Stimulated activated CD8-positive, alpha-beta memory T cell treated with anti-CD3 and anti-CD28 coated beads, Interleukin-7, amount 100 ng/mL, for 24 hours (primary cell): ENCODE results near the gene ARMC12.

Experiments
- DNase-seq: peaks from one replicate; pipeline ENCODE4 v3.0.0-alpha.2; 2020; ENCODE audit warnings: low read depth

Gene ARMC12

GRCh38 chr6:35735452-35735851 is 1.4 kb upstream of the ARMC12 start:
- DNase-seq: no peak

- peak; percentile 75 for DNase-seq
Observed at GRCh38 chr6:35736253-35736894, 458 bp upstream of the ARMC12 start.

- no peak for DNase-seq
Observed at GRCh38 chr6:35737413-35738211, 780 bp downstream of the ARMC12 start.

GRCh38 chr6:35739645-35740524 is 3.1 kb downstream of the ARMC12 start:
- no peak for DNase-seq

GRCh38 chr6:35742842-35743241 is 6.0 kb downstream of the ARMC12 start:
- DNase-seq: no peak

- DNase-seq: no peak
Observed at GRCh38 chr6:35745509-35745908, 8.7 kb downstream of the ARMC12 start.

GRCh38 chr6:35746516-35746915 is 9.7 kb downstream of the ARMC12 start:
- no peak for DNase-seq

- DNase-seq: no peak
Observed at GRCh38 chr6:35747877-35748276, 11.0 kb downstream of the ARMC12 start.

GRCh38 chr6:35750557-35750956 is 13.7 kb downstream of the ARMC12 start:
- DNase-seq: no peak

- DNase-seq: no peak
Observed at GRCh38 chr6:35751594-35751993, 14.8 kb downstream of the ARMC12 start.

- DNase-seq: no peak
Observed at GRCh38 chr6:35752330-35752729, 15.5 kb downstream of the ARMC12 start.

GRCh38 chr6:35754452-35755277 is 17.8 kb downstream of the ARMC12 start:
- no peak for DNase-seq

- no peak for DNase-seq
Observed at GRCh38 chr6:35755278-35755924, 18.6 kb downstream of the ARMC12 start.

- DNase-seq: no peak
Observed at GRCh38 chr6:35757456-35758123, 20.8 kb downstream of the ARMC12 start.

GRCh38 chr6:35759426-35759825 is 22.6 kb downstream of the ARMC12 start:
- no peak for DNase-seq

- DNase-seq: no peak
Observed at GRCh38 chr6:35765739-35766138, 28.9 kb downstream of the ARMC12 start.

GRCh38 chr6:35769211-35769610 is 32.4 kb downstream of the ARMC12 start:
- no peak for DNase-seq

- no peak for DNase-seq
Observed at GRCh38 chr6:35771343-35771627, 34.5 kb downstream of the ARMC12 start.

- DNase-seq: no peak
Observed at GRCh38 chr6:35774116-35774794, 37.4 kb downstream of the ARMC12 start.

- DNase-seq: no peak
Observed at GRCh38 chr6:35775031-35775430, 38.2 kb downstream of the ARMC12 start.
